Cardiac fibroblast (primary cell): Measurements from ENCODE around the gene USP34.

Experiments used
- DNase-seq, 2 donors: peaks; one replicate each; pipeline versions ENCODE4 v3.0.0 to v3.0.0-alpha.2; 2010; ENCODE audit warnings: low read depth in 2 of 2
- H3K4me3 ChIP-seq, 2 donors: replicated peaks in 1 of 2; 1 replicate in 1 of 2; 2 replicates in 1 of 2; pipeline ENCODE4 v1.5.1; 2011; ENCODE audit warnings: low read depth in 2 of 2, low read length in 2 of 2, mild to moderate bottlenecking in 2 of 2, moderate library complexity in 1 of 2
- CTCF ChIP-seq: IDR thresholded peaks from one replicate; pipeline ENCODE4 v1.5.1; 2011; ENCODE audit warnings: low read depth, mild to moderate bottlenecking, low read length, inconsistent platforms

USP34 gene

GRCh38 chr2:61353909-61354308 is 117.0 kb downstream of the USP34 start:
- H3K4me3 ChIP-seq: no peak overlapping the region
- DNase-seq: no peak
- no peak for TF ChIP-seq CTCF

- DNase-seq: no peak
- TF ChIP-seq CTCF: no peak
Observed at GRCh38 chr2:61350777-61351176, 120.1 kb downstream of the USP34 start.

GRCh38 chr2:61343141-61343540 is 127.7 kb downstream of the USP34 start:
- H3K4me3 ChIP-seq: no peak overlapping the region
- DNase-seq: no peak
- no peak for TF ChIP-seq CTCF

More at GRCh38 chr2:61350777-61351176, 120.1 kb downstream of the USP34 start:
- no peak overlapping the region for H3K4me3 ChIP-seq

- TF ChIP-seq CTCF: no peak
- DNase-seq: peak; percentile 63 to 87
- H3K4me3 ChIP-seq: no peak overlapping the region
Observed at GRCh38 chr2:61340242-61340641, 130.6 kb downstream of the USP34 start.

- DNase-seq: no peak
- no peak overlapping the region for H3K4me3 ChIP-seq
- TF ChIP-seq CTCF: no peak
Observed at GRCh38 chr2:61338447-61338846, 132.4 kb downstream of the USP34 start.

GRCh38 chr2:61335187-61335586 is 135.7 kb downstream of the USP34 start:
- DNase-seq: no peak
- TF ChIP-seq CTCF: no peak
- H3K4me3 ChIP-seq: no peak overlapping the region

GRCh38 chr2:61334466-61334865 is 136.4 kb downstream of the USP34 start:
- DNase-seq: no peak
- H3K4me3 ChIP-seq: no peak overlapping the region
- TF ChIP-seq CTCF: no peak
